HepG2 (cell line): ENCODE data around the gene SRCIN1. TPM values are rescaled to one million over a fixed set of nuclear protein-coding genes. Genes with fewer than 3 reads are reported as not detected.
A peak's percentile ranks its signal among the peaks of the same experiment; 100 is the strongest.

Source experiments
- ATF7-NPFF ChIP-seq: sonication (generic); formaldehyde crosslinking; IDR thresholded peaks from 2 replicates; pipeline ENCODE4 v1.8.1; 2023; ENCODE audit warnings: mild to moderate bottlenecking, low read depth, missing genetic modification reagents, moderate library complexity
- BCLAF1 ChIP-seq: fragments of 450-650 bp; IDR thresholded peaks from 2 replicates; pipeline ENCODE4 v1.6.1; 2017; ENCODE audit warnings: mild to moderate bottlenecking
- EED ChIP-seq: sonication (generic); formaldehyde crosslinking; IDR thresholded peaks from 2 replicates; pipeline ENCODE4 v1.5.0; 2020; ENCODE audit warnings: mild to moderate bottlenecking, missing genetic modification reagents
- ETV6 ChIP-seq: sonication (generic); formaldehyde crosslinking; conservative IDR thresholded peaks from 2 replicates; pipeline ENCODE4 v1.4.0; 2020; ENCODE audit warnings: missing genetic modification reagents
- FOXP4 ChIP-seq: sonication (generic); formaldehyde crosslinking; IDR thresholded peaks from 2 replicates; pipeline ENCODE4 v1.4.0; 2020; ENCODE audit warnings: missing genetic modification reagents
- HES4 ChIP-seq: sonication (generic); formaldehyde crosslinking; IDR thresholded peaks from 2 replicates; pipeline ENCODE4 v1.9.0; 2021; ENCODE audit warnings: mild to moderate bottlenecking, missing genetic modification reagents, borderline replicate concordance
- HNRNPL ChIP-seq: fragments of 200-400 bp; formaldehyde crosslinking; IDR thresholded peaks from 2 replicates; pipeline ENCODE4 v1.6.1; 2017; ENCODE audit warnings: mild to moderate bottlenecking, low read depth, low read length
- MAZ ChIP-seq, 2 experiments: sonication (generic) in 1 of 2; formaldehyde crosslinking in 1 of 2; IDR thresholded peaks; 2 replicates each; pipeline versions ENCODE4 v1.5.0 to v1.6.1; 2012 to 2020; ENCODE audit warnings: low read depth in 2 of 2, mild to moderate bottlenecking in 2 of 2, borderline replicate concordance in 1 of 2, improper control_type of control experiment in 1 of 2, low read length in 1 of 2, missing genetic modification reagents in 1 of 2, moderate library complexity in 1 of 2
- MNT ChIP-seq: fragments of 450-650 bp; IDR thresholded peaks from 2 replicates; pipeline ENCODE4 v1.6.1; 2016
- NFKB2 ChIP-seq: sonication (generic); formaldehyde crosslinking; IDR thresholded peaks from 2 replicates; pipeline ENCODE4 v1.4.0; 2020; ENCODE audit warnings: missing genetic modification reagents, borderline replicate concordance
- NR2F6 ChIP-seq, 2 experiments: IDR thresholded peaks; 2 replicates each; pipeline ENCODE4 v1.6.1; 2016; ENCODE audit warnings: antibody characterized with exemption in 1 of 2, mild to moderate bottlenecking in 1 of 2
- RAD21 ChIP-seq: fragments of 450-650 bp; formaldehyde crosslinking; IDR thresholded peaks from 2 replicates; pipeline ENCODE4 v1.5.0; 2020; ENCODE audit warnings: mild to moderate bottlenecking
- RAD51 ChIP-seq: fragments of 450-650 bp; IDR thresholded peaks from 2 replicates; pipeline ENCODE4 v1.6.1; 2016; ENCODE audit warnings: borderline replicate concordance
- RXRA ChIP-seq: sonication (generic); formaldehyde crosslinking; IDR thresholded peaks from 2 replicates; pipeline ENCODE4 v1.5.1; 2020; ENCODE audit warnings: missing genetic modification reagents
- SAFB2 ChIP-seq: sonication (generic); formaldehyde crosslinking; IDR thresholded peaks from 2 replicates; pipeline ENCODE4 v1.5.1; 2020; ENCODE audit warnings: missing genetic modification reagents, low read depth, mild to moderate bottlenecking, borderline replicate concordance
- SRY ChIP-seq: sonication (generic); formaldehyde crosslinking; IDR thresholded peaks from 2 replicates; pipeline ENCODE4 v1.8.0; 2022; ENCODE audit warnings: mild to moderate bottlenecking, missing genetic modification reagents
- ZC3H13 ChIP-seq: sonication (generic); formaldehyde crosslinking; IDR thresholded peaks from 2 replicates; pipeline ENCODE4 v1.8.1; 2023; ENCODE audit warnings: mild to moderate bottlenecking, missing genetic modification reagents, moderate library complexity
- ZNF326 ChIP-seq: sonication (generic); formaldehyde crosslinking; IDR thresholded peaks from 2 replicates; pipeline ENCODE4 v1.4.0; 2020; ENCODE audit warnings: missing genetic modification reagents, borderline replicate concordance
- ZNF558 ChIP-seq: sonication (generic); formaldehyde crosslinking; IDR thresholded peaks from 2 replicates; pipeline ENCODE4 v1.9.0; 2022; ENCODE audit warnings: mild to moderate bottlenecking, missing genetic modification reagents, borderline replicate concordance
- ZNF747 ChIP-seq: sonication (generic); formaldehyde crosslinking; IDR thresholded peaks from 2 replicates; pipeline ENCODE4 v1.8.1; 2023; ENCODE audit warnings: missing genetic modification reagents, mild to moderate bottlenecking, borderline replicate concordance
- ZSCAN29 ChIP-seq: sonication (generic); formaldehyde crosslinking; conservative IDR thresholded peaks from 2 replicates; pipeline ENCODE4 v1.4.0; 2020; ENCODE audit warnings: mild to moderate bottlenecking, missing genetic modification reagents
- polyA plus RNA-seq, 8 experiments: library from polyadenylated mRNA; depleted of rRNA in 3 of 8; stranded (reverse) in 7 of 8; unstranded in 1 of 8; fragments of >200 nt; fragmentation: Illumina TruSeq in 4 of 8; extraction: Trizol in 4 of 8; gene quantifications; 2 replicates each; pipeline versions ENCODE4 v1.2.1 to v1.2.3, GENCODE V29; 2011 to 2016; ENCODE audit warnings: low read depth in 4 of 8, missing spikeins in 1 of 8, mixed read lengths in 1 of 8; ENCODE audit not compliant: insufficient read depth in 1 of 8
- total RNA-seq, 5 experiments: library from RNA; depleted of rRNA; stranded (reverse); fragments of >200 nt; fragmentation: Illumina TruSeq; extraction: Trizol; gene quantifications; 2 replicates each; pipeline ENCODE4 v1.2.3, GENCODE V29; 2016; ENCODE audit warnings: low read depth in 1 of 5

SRCIN1 gene
- total and polyA plus RNA-seq, 2 of the 13 experiments (the other 11 are each of a cell fraction or from before 2014, with no cell fraction given), result 1.2 to 9.6 TPM

GRCh38 chr17:38585056-38585917 is 20.5 kb downstream of the SRCIN1 start (continued):
- TF ChIP-seq ZNF747 (CRISPR knock-in tag) (0 out of 2 replicates have a peak, but pooled peaks have one; percentile 32), ZNF326 (CRISPR knock-in tag) (peak; percentile 44; the same call in 1 of the 2 replicates), ATF7-NPFF (CRISPR knock-in tag) (no peak), ETV6 (CRISPR knock-in tag) (no peak), NR2F6 (IDR thresholded peaks at IDR 0.05) (no peak), NR2F6 (CRISPR knock-in tag; IDR thresholded peaks at IDR 0.05) (peak; percentile 77), MAZ (IDR thresholded peaks at IDR 0.05; ENCODE audit: borderline replicate concordance, low read depth, low read length) (0 out of 2 replicates have a peak, but pooled peaks have one; percentile 31), MAZ (CRISPR knock-in tag; IDR thresholded peaks at IDR 0.05; ENCODE audit: low read depth) (0 out of 2 replicates have a peak, but pooled peaks have one; percentile 35), EED (peak; percentile 94), RAD21 (no peak), FOXP4 (CRISPR knock-in tag) (0 out of 2 replicates have a peak, but pooled peaks have one; percentile 17), NFKB2 (CRISPR knock-in tag) (0 out of 2 replicates have a peak, but pooled peaks have one; percentile 61), SRY (CRISPR knock-in tag) (no peak), HES4 (CRISPR knock-in tag) (no peak), RXRA (CRISPR knock-in tag) (0 out of 2 replicates have a peak, but pooled peaks have one; percentile 21), MNT (no peak), ZC3H13 (CRISPR knock-in tag) (0 out of 2 replicates have a peak, but pooled peaks have one; percentile 58), BCLAF1 (no peak), HNRNPL (peak; percentile 69; the same call in 1 of the 2 replicates), RAD51 (no peak), ZNF558 (CRISPR knock-in tag) (no peak), ZSCAN29 (CRISPR knock-in tag) (0 out of 2 replicates have a peak, but pooled peaks have one; percentile 39), SAFB2 (CRISPR knock-in tag) (no peak)
